Activated CD4-positive, alpha-beta T cell treated with anti-CD3 and anti-CD28 coated beads for 1 hour (primary cell): ENCODE measurements around the gene WWOX.
"Not testable (repeated sequence)": the region's sequence is repeated elsewhere in the genome, so short reads cannot be mapped to it uniquely, and the experiment has no call there.

Experiments used
- DNase-seq: peaks from one replicate; pipeline ENCODE4 v3.0.0-alpha.2; 2020

WWOX gene

DNA sequence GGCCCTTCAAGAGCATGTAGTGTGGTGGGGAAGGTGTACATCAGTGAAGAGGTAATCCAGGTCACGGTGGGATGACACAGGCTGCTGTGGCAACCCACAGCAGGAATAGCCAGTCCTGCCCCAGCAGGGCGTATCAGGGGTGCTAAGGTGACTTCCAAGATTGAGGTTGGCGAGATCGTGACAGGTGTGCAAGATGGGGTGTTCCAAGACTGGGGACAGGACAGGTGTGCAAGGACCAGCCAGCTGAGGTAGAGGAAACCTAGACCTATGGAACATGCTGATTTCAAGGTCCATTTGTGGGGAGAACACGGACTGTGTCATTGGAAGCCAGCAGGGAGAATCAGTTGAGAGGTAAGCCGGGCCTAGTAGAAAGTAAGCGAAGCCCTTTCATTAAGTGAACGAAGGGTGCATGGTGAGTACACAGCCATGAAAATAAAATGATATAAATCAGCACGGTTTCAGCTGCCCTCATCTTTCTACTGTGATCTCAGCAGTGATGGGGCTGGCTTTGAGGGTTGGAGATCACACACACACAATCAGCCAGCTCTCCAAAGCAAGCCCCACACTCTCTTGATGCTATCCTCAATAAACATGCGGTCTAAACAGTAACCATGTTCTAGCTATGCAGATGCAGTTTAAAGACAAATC lies 497.0 kb downstream of the WWOX start:
- no peak for DNase-seq

DNA sequence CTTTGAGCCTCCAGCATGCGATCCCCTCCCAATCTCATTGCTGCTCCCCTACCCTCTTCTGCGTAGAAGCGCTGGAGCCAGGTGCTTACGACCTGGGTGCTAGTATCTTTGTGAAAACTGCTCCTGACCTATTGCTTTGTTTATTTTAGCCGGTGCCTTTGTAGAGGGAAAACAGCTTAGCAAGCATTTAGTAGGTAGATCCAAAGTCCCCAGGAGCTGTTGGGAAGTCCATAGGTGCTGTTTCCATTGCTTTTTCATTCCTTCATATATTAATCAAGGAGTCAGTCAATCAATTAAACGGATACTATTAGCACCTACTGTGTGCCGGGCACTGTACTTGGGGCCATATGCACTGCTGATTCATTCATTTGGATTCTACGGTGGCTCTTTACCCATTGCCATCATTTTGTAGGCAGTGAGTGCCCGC lies 497.6 kb downstream of the WWOX start:
- no peak for DNase-seq

DNA sequence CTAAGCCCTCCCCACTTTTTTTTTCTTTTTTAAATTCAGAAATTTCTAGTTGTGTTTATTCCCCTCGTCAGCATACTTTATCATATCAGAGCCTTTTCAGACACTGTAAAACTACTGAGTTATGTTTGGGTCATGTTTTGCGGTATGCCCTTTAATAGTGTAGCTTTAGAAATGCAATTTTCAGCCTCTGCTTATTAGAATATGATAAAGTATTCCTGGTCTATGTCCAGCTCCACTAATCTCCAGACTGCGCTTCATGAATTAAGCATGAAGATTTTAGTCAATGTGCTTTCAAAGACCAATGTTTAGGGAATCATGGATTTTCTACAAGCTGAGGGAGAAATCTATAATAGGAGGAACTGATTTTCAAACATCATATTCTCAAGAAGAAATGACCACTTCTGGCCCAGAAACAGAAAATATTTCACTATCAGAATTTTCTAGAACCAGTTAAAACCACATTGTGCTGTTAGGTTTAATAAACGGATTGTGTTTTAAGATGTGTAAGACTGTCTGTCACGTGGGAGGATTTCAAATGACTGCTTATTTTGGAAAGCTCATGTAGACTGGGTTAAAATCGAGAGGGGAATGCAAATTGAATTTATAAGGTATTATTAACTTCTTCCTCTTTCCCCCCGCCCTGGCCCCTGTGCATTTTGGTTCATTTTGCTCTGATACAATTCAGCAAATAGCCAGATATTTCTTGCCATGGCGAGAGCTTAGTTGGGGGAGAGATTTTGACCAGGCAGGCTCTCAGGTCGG lies 498.5 kb downstream of the WWOX start:
- DNase-seq: no peak

DNA sequence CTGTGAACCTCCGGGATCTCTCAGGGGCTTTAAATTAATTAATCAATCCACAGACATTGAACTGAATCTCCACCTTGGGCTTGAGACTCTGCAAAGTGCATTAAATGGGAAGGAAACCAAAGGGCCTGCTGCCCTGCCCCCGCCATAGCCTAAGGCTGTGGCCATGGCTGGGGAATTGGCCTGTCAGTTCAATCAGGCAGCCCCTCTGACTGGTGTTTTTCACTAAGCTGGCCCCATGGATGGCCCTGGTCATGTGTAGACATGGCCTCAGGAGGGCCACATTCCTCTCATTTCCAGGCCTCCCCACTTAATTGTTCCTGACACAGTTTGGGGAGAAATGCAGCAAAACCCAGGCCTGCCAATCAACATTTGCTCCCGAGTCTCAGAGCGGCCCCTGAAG lies 499.8 kb downstream of the WWOX start:
- DNase-seq: no peak

DNA sequence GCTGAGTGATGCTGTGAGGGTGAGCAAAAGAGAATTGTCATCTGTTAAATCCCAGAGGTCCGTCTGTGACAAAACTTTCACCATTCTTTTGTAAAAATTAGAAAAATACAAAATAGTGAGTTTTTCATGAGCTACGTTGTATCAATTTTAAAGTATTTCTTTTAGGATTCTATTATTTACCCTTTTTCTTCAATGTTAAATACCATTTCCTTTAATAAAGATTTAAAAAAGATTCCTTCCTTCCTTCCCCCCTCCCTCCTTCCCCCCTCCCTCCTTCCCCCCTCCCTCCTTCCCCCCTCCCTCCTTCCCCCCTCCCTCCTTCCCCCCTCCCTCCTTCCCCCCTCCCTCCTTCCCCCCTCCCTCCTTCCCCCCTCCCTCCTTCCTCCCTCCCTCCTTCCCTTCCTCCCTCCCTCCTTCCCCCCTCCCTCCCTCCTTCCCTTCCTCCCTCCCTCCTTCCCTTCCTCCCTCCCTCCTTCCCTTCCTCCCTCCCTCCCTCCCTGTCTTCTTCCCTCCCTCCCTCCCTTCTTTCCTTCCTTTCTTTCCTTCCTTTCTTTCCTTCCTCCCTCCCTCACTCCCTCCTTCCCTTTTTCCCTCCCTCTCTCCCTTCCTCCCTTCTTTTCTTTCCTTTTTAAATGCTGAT lies 505.1 kb downstream of the WWOX start:
- not testable (repeated sequence) for DNase-seq

DNA sequence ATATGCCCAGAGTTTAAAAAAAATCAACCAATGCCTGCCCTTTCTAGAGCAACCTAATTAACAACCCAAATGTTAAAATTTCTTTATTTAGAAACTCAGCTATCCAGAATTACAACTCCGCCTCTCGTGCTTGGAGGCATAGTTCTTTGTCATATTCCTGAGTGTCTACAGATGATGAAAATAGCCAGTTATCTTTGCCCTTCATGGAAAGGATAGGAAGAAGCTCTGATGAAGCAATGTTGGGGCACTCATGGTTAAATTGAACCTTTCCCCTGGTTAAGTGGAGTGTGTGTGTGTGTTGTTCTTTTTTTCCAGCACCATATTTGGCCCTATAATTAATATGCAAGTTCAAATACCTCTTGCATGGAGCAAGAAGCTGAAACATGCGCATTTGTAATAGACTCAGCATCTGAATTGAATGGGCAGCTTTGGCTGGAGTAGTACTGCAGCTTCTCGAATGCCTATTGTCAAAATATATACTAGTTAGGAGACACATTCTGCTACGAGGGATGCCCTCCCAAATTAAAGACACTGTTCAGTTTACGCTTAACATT lies 506.2 kb downstream of the WWOX start:
- DNase-seq: no peak

DNA sequence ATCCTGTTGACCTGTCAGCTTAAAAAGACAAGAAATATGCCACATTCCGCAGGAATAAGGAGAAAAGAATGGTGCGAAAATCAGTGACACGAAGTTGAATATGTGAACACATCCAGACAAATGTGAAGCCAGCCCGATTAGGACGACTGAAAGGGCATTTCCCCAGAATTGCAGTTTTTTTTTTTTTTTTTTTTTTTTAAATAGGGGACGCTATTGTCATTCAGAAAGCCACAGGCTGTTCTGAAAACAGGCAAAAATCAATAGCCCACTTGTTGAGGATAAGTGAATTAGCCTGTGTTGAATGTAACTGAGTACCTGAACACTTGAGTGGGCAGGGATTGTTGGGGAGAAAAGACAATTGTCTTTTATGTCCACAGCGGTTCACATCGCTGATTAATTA lies 507.1 kb downstream of the WWOX start:
- DNase-seq: no peak

DNA sequence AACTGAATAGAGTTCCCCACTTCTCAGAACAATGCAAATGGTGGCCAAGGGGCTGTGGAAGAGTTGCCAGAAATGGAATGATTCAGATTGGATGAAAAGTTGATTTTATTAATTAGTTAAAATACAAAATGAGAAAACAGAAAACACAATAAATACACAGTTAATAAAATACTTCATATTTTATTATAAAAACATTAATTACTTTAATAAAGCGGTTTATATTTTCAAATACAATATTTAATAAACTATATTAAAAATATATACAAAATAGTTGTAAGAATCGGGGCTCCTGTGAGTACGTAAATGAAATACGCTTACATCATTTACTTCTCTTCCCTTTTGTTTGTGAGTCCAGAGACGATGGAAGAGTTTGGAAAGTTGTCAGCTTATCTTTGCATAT lies 507.6 kb downstream of the WWOX start:
- no peak for DNase-seq

DNA sequence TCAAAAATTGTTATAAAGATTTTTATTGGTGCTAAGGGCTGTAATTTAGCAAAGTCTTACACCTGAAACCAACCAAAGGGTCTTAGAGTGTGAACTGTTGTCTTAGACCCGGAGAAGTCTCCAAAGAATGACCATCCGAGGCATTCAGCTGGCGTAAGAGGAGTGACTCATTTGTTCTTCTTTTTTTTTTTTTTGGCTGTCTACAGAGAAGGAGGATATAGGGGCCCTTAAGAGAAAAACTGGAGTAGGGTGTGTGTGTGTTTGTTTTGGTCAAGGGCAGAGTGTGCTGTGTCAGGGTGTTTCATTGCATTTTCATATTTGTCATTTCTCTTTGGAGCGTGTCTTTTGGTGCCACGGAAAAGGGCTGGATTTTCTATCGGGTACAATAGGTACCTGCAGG lies 508.0 kb downstream of the WWOX start:
- DNase-seq: no peak

DNA sequence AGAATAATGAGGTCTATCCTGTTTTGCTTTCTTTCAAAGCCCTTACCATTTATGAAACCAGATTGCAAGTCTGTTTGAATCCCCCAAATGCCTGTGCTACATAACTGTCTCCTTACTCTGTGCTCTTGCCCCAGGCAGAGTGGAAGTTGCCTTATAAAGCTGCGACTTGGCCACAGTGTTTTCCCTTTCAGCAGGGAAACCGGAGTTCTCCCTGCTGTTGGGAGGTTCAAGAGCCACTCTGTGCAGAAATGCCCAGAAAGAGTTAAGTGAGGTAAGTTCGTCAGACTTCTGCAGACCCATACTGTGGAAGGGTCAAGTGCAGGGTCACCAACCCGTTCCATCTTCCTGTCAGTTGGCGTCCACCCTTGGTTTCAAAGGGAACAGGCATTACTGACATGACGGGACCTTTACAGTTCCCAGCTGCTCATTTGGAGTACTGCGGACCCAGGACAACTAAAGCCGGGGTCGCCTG lies 508.9 kb downstream of the WWOX start:
- DNase-seq: no peak

DNA sequence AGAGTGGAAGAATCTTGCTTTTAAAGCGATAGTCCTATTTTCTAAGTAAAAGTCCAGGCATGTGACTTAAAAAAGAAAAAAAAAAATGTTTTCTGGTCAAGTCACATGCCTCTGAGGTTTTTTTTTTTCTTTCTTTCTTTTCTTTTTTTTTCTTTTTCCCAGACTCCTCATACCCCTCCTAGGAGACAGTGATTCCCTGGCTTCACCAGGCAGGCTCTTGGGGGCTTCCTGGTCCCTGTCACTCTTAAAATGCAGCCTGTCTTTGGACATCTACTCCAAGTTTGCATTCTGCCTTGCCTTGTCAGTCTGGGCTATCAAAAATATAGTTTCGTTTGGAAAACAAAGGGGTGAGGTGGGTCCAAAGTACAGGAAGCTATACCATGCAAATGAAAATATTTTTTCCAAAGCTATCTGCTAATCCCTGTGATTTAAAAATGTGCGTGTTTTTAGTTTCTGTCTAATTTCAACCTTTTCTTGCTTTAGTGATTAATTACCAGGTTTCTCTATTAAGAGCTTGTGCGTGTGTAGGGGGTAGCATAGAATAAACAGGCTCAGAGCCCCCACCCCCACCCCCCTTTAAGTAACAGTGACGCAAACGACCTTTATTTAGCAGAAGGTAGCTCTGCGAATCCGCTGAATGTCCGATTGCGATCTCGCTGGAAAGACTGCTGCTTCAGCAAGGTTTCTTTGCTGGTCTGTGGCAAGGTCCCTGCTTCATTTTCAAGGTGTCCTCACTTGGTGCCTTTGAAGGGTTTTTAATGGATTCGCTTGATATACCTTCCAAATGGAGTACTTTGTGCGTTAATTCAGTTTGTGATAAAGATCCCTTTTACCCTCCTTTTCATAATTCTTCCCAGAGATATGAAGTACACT lies 510.2 kb downstream of the WWOX start:
- DNase-seq: no peak

DNA sequence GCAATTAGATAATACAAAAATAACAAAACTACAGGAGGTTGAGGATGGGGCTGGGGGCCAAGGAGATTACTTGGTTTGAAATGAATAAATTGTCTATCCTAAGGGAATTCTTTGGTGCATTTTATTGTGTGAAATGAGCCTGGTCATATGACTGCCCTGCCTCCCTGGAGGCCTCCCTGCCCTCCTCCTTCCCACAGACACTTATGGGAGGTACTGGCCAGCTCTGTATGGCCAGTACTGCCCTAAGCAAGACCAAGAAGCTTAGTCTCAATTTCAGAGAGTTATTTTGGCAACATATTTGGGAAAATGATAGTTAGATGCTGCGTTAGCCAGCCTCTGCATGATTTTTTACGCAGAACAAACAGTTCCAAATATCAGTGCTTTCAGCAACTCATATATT lies 511.9 kb downstream of the WWOX start:
- no peak for DNase-seq

DNA sequence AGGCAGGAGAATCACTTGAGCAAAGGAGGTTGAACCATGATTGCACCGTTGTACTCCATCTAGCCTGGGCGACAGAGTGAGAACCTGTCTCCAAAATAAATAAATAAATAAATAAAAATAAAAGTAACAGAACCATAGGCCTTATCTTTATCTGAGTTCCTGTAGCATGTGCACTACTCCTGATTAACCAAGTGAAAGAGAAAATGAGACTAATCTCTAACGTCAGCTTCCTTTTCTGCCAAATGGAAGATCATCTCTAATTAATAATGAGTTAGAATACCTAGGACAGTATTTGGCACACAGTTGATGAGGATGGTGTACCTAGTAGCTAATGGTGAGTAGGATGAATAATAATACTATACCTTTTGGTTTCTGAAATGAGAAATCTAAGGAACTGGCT lies 520.4 kb downstream of the WWOX start:
- DNase-seq: no peak

DNA sequence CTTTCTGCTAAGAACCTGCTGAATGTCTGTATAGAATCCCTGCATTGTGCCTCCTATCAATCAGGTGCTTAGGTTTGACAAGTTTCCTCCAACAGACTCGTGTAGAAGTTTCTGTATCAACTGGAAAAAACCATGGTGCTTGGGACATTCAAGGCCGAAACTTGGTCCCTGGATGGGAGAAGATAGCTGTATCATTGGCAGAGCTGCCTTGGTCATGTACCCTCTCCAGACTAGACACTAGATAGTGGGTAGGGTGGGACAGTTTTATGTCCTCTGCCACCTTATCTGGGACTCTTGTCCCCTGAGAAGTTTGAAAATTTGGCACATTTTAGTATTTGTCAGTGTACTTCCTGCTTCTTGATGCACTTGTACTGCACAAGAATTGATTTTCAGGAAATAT lies 520.8 kb downstream of the WWOX start:
- DNase-seq: no peak

DNA sequence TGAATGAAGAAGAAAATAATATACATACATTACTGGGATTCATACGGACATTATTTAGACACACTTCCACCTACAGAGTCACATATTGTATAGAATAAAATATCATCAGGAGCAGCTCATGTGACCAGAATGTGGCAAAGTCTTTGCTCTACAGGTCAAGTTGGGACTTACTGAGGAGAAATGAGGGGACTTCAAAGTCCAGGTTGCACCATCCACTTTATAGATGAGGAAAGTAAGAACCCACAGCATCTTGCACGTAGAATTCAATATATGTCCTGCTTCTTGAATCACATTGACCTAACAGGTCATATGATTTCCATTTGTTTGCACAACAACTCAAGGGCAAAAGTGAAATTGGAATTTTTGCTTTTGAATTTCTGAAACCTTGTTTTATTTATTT lies 524.3 kb downstream of the WWOX start:
- DNase-seq: no peak

DNA sequence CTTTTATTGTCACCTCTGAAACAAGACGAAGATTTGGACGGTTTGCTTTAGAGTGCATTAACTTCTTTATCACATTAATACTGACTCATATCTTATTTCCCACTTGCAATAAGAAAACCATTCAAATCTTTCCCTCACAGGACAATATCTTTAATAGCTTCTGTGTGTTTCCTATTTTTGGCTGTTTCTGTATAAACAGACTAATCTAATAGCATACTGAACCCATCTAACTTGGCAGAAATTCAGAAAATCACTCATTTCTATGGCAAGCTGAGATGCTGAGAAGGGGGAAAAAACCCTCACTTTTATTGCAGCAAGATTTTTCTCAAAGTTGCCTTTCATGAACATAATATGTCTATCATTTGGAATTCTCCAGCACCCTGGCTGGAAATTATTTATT lies 524.9 kb downstream of the WWOX start:
- no peak for DNase-seq

DNA sequence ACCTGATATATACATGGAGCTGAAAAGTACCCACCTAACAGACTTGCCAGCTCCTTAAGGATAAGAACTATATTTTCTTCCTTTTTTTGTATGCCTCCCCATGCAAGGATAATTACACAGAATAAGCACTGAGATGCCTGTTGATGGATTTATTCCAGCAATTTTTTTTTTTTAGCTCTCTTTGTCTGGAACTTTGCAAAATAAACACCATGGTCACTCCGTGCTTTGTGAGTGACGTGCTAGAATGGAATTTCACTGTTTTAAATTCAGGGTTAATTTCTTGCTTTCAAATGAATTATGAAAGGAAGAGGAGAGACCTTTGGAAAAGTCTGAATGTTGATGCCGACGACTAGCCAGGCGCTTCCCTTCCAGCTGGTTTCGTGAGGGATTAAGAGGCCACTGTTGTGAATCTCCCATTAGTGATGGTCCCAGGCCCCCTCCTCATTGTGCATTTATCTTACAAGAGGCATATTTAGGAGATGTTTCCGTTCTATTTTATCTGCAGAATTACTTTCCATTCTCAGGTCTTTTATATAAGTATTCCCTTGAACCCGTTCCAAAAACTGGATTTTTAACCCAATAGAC lies 529.1 kb downstream of the WWOX start:
- no peak for DNase-seq

DNA sequence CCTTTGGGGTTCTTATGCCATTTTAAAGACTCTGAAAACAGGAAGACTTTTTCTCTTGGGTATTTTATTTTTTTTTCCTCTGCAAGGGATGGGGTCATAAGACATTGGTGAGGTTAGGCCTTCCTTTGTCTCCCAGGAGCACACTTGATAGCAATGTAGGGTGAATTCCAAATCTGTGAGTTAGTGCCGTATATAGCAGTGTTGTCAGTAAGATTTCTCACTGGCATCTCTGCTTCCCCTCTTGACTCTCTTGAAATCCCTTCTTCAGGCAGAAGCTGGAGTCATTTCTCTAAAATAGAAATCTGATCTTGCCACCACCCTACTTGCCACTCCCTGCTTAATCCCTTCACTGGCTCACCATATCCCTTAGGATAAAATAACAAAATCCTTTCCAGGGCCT lies 529.7 kb downstream of the WWOX start:
- DNase-seq: no peak

DNA sequence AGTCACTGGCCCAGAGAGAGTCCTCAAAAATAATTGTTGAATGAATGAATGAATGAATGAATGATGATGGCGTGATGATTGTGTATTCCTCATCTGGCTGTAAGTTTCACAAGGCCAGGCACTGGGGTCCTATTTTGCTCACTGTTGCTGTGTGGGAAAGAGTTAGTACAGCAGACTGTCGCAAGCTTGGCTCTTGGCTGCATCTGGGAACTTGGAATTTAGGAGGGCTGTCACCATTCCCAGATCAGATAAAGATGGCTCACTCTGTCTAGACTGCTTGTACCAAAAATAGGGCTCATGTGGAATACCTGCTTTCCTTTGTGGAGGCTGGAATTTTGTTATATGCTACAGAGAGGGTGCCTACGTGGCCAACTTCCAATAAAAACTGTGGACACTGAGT lies 530.6 kb downstream of the WWOX start:
- DNase-seq: no peak

DNA sequence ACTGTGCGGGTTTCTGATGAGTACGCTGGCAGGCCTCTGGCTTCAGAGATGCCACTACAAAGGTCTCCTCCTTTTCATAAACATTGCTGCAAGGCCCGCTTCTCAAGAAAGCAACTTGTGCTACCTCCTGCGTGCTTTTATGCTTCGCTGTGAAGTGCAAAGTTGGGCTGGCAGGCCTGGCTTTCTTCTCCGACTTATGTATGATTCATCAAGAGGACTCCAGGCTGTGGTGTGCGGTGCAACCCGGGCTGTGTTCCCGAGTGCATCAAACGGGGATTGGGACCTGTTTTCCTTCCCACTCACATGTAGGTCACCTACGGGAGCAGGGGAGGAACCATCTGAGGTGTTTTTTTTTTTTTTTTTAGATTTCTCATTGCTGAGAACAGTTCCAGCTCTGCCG lies 534.1 kb downstream of the WWOX start:
- no peak for DNase-seq

DNA sequence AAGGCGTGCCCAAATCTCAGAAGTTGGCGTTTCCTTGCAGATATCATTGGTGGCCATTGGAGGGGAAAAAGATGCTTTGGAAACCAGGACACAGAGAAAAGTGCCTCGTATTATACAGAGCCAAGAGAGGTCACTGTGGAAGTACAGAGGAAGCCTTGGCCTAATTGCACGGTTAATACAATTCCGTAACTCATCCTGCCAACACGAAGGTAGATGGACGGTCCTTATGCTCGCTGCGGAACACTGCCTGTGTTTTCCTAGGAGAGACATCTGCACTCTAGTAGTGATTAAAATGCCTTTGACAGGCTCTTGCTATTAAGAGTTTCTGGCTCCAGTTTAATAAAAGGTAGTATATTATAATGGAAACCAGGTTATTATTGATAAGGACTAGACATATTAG lies 536.4 kb downstream of the WWOX start:
- DNase-seq: no peak

DNA sequence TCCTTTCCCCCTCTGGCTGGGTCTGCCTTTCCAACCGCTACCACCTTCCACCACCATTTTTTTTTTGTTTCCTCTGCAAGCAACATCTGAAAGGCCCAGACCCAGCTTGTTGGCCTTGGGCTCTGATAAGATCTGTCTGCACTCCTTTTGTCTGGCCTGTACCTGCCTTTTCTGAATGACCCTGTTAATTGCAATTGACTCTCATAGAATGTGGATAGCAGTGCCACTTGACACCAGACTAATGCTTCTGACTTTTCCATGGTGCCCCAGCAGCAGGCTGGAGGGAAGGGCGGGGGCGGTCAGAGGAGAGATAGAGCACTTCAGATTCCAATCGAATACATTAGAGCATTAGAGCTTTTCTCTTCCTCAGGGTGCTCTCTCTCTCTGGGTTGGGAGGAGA lies 538.9 kb downstream of the WWOX start:
- no peak for DNase-seq

DNA sequence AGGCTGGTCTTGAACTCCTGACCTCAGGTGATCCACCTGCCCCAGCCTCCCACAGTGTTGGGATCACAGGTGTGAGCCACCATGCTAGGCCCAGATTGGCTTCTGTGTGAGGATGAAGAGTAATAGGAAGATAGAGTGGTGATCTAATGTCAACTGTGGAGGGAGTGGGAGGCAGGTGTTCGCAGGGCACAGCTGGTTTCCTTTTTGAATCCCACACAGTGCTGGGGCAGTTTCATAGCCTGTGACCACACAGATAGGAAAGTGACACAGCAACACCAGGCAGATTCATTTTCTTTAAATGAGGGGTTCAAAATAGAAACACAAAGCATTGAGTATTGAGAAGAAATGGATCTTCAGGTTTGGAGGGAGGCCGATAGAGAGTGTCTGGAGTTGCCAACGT lies 540.3 kb downstream of the WWOX start:
- DNase-seq: no peak
